A549 (cell line): ENCODE measurements around the gene MAGEA2. TPM values are rescaled to one million over a fixed set of nuclear protein-coding genes. Genes with fewer than 3 reads are reported as not detected.
A peak's percentile ranks its signal among the peaks of the same experiment; 100 is the strongest.
"Not testable (repeated sequence)": the region's sequence is repeated elsewhere in the genome, so short reads cannot be mapped to it uniquely, and the experiment has no call there.

Source experiments
- ATAC-seq, 2 experiments: fragments of 200-7000 bp in 1 of 2; fragments of >200 bp in 1 of 2; cut with Nextera tagmentation in 1 of 2; cut with Tn5 transposase in 1 of 2; 3 replicates each; pipeline versions ENCODE4 v1.8.0 to v1.9.1; 2018 to 2020; ENCODE audit warnings: mild to moderate bottlenecking in 1 of 2, moderate library complexity in 1 of 2
- CTCF ChIA-PET: fragments of 300-600 bp; sonication (Branson Sonifier 250); formaldehyde crosslinking; extraction: SDS; loops from one replicate; lab custom pipeline; 2021; ENCODE audit warnings: antibody characterized with exemption, inconsistent platforms; lab: Yijun Ruan, JAX
- POLR2A ChIA-PET: fragments of 350-600 bp; formaldehyde crosslinking; extraction: SDS; loops from one replicate; lab custom pipeline; 2021; ENCODE audit warnings: antibody characterized with exemption, inconsistent platforms; lab: Yijun Ruan, JAX
- DNase-seq, 2 experiments: peaks; one replicate each; pipeline versions ENCODE4 v3.0.0 to v3.0.0-alpha.2; 2011 to 2016; ENCODE audit warnings: low read depth in 1 of 2, low spot score in 1 of 2
- FAIRE-seq: peaks from 2 replicates; lab custom pipeline; 2011; peaks lifted over from hg19 to GRCh38; lab: Jason Lieb, UNC
- H3K27ac ChIP-seq, 2 experiments: fragments of >200 bp; sonication (Bioruptor Twin); formaldehyde crosslinking; 3 replicates each; pipeline ENCODE4 v1.5.1; 2016 to 2017
- H3K4me1 ChIP-seq: fragments of >200 bp; sonication (Bioruptor Twin); formaldehyde crosslinking; 3 replicates; pipeline ENCODE4 v1.6.1; 2016
- H3K4me2 ChIP-seq: fragments of >200 bp; sonication (Bioruptor Twin); formaldehyde crosslinking; 3 replicates; pipeline ENCODE4 v1.6.1; 2016
- H3K4me3 ChIP-seq: fragments of >200 bp; sonication (Bioruptor Twin); formaldehyde crosslinking; 3 replicates; pipeline ENCODE4 v1.5.1; 2016
- H3K9me3 ChIP-seq: fragments of >200 bp; sonication (Bioruptor Twin); formaldehyde crosslinking; 3 replicates; pipeline ENCODE4 v1.6.1; 2016
- EHMT2 ChIP-seq: fragments of 200-600 bp; sonication (generic); IDR thresholded peaks from 2 replicates; pipeline ENCODE4 v1.6.1; 2016; ENCODE audit warnings: antibody characterized with exemption, low read depth, mild to moderate bottlenecking, moderate library complexity
- EP300 ChIP-seq, 2 experiments: fragments of >200 bp; sonication (Bioruptor Twin); formaldehyde crosslinking; IDR thresholded peaks; 2 replicates in 1 of 2; 3 replicates in 1 of 2; pipeline ENCODE4 v1.6.1; 2016 to 2017
- FOSB ChIP-seq: fragments of 250-450 bp; sonication (Bioruptor Pico); IDR thresholded peaks from 2 replicates; pipeline ENCODE4 v1.5.0; 2020; ENCODE audit warnings: mild to moderate bottlenecking, moderate library complexity
- KDM5A ChIP-seq: fragments of 200-600 bp; sonication (generic); IDR thresholded peaks from 2 replicates; pipeline ENCODE4 v1.6.1; 2016; ENCODE audit warnings: antibody characterized with exemption, mild to moderate bottlenecking
- NR3C1 ChIP-seq: fragments of >200 bp; sonication (Bioruptor Twin); formaldehyde crosslinking; IDR thresholded peaks from 3 replicates; pipeline ENCODE4 v1.6.1; 2017
- POLR2AphosphoS2 ChIP-seq: conservative IDR thresholded peaks from 2 replicates; pipeline ENCODE4 v1.6.1; 2012; ENCODE audit warnings: low read length, improper control_type of control experiment, inconsistent platforms
- ZC3H11A ChIP-seq: fragments of 450-650 bp; IDR thresholded peaks from 2 replicates; pipeline ENCODE4 v1.6.1; 2014; ENCODE audit warnings: antibody characterized with exemption, mild to moderate bottlenecking
- WGBS: methylation state at CpG from one replicate; pipeline ENCODE4 v1.1.6; 2017; ENCODE audit errors: missing lambda C conversion rate; 5-methylcytosine and 5-hydroxymethylcytosine counted together
- polyA minus RNA-seq: library from RNA; depleted of rRNA, polyadenylated mRNA; stranded (reverse); fragments of >200 nt; gene quantifications from 2 replicates; pipeline ENCODE4 v1.2.3, GENCODE V29; 2011; rRNA and poly(A)+ RNA removed
- polyA plus RNA-seq, 4 experiments: library from polyadenylated mRNA; depleted of rRNA in 3 of 4; stranded (reverse); fragments of >200 nt; fragmentation: RNase III in 1 of 4; extraction: RNeasy Plus Mini Kit Qiagen cat#74134 plus additional on column Dnase treatment in 1 of 4; gene quantifications; 2 replicates in 3 of 4; 3 replicates in 1 of 4; pipeline ENCODE4 v1.2.3, GENCODE V29; 2011 to 2017

MAGEA2 gene
- polyA plus RNA-seq (2011; rRNA removed) (0.09 and 0.34 TPM in 2 replicates), polyA plus RNA-seq (2017; fragmentation: RNase III; extraction: RNeasy Plus Mini Kit Qiagen cat#74134 plus additional on column Dnase treatment) (0.04 to 0.05 TPM in 2 of 3 replicates, not detected in the other), polyA minus RNA-seq (not detected in 2 replicates)
- 0.08 and 0.25 TPM in 2 replicates for polyA plus RNA-seq (2012; cell fraction: cytosol; rRNA removed)
- 0.22 TPM in 1 of 2 replicates, not detected in the other for polyA plus RNA-seq (2012; cell fraction: nucleus; rRNA removed)

DNA sequence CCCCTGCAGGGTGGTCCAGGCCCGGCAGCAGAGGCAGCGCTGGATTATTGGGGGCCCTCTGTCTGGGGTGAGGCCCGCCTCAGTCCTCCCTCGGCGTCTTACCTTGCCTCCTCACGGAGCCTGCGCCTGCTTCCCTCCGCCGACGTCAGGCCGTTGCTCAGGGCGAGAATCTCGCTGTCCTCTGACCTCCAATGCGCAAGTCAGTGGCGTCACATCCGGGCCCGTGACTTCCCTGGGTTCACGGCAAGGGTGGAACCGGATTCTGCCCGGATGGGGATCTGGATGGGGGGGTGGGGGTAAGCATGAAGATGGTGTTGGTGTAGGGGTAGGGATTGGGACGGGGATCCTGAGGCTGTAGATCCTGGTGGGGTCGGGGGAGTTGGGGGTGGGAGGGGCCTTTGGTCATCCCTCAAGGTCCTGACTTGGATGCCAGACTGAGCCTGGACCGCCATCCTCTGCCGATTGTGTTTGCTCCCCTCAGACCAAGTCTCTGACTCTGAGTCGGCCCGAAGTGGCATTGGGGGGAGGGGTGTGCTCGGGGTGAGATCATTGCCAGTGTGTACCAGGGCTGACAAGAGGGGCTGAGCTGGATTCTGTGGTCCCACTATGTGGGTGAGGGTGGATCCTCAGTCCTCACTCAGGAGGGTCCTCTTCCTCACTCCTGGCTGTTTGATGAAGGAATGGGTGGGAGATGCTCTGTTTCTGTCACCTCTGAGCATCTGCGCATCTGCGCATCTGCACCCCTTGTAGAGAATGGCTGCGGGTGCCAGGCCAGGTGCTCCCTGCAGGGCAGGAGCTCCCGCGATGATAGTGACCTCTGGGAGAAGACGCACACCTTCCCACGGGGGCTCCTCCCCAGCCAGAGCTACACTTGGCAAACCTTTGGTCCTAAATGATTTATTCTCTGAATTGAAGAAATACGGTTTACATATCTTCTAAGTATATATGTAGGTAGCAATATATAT lies at the start of gene MAGEA2:
TSS of gene MAGEA2 (minus strand) at position 157 of the 965 bp plus-strand sequence. CDS start 2,479 bp downstream, outside the sequence.
- not testable (repeated sequence) for FAIRE-seq

GRCh38 chrX:152798945-152799344 lies 45.3 kb upstream of the MAGEA2 start:
- no peaks in the 10 kb centered on the region for H3K4me1 ChIP-seq
- H3K4me2 ChIP-seq: no peak overlapping the region
- ATAC-seq (no peak), DNase-seq (no peak), FAIRE-seq (no peak)
- no peaks in the 10 kb centered on the region for H3K9me3 ChIP-seq
- POLR2A ChIA-PET: no interaction called here
- H3K27ac ChIP-seq: no peak overlapping the region
- TF ChIP-seq EHMT2: no peak
- TF ChIP-seq FOSB (CRISPR knock-in tag): no peak
- TF ChIP-seq ZC3H11A: no peak
- TF ChIP-seq POLR2AphosphoS2: no peak
- no peak for TF ChIP-seq EP300 (IDR thresholded peaks at IDR 0.05)
- TF ChIP-seq KDM5A: no peak
- no peak for TF ChIP-seq NR3C1
- TF ChIP-seq, all 56 proteins: peak for 0
- CTCF ChIA-PET: interaction anchor here (0.7 kb wide), 1 partner anchor 32 kb away, joined by 3 read pairs; the partner anchor contains the start of genes CETN2 and NSDHL
- no peak overlapping the region for H3K4me3 ChIP-seq
- WGBS: 0% methylated on average over 1 of the region's 1 CpG

More for the DNA sequence above, at the start of gene MAGEA2:
- H3K27ac ChIP-seq, H3K9me3 ChIP-seq, CTCF ChIA-PET, H3K4me1 ChIP-seq, DNase-seq, H3K4me3 ChIP-seq, POLR2A ChIA-PET, H3K4me2 ChIP-seq, ATAC-seq: not testable (repeated sequence)
- WGBS: no CpG with 5 or more reads among the region's 35 CpGs

- H3K9me3 ChIP-seq, H3K4me3 ChIP-seq, H3K27ac ChIP-seq, POLR2A ChIA-PET, DNase-seq, CTCF ChIA-PET, H3K4me2 ChIP-seq, H3K4me1 ChIP-seq: not testable (repeated sequence)
- ATAC-seq (peak; percentile 59 to 91; a peak in 4 of 6 replicates), FAIRE-seq (peak; percentile 87)
- WGBS: no CpG with 5 or more reads among the region's 3 CpGs
Observed at GRCh38 chrX:152787062-152787461, 33.4 kb upstream of the MAGEA2 start.

DNA sequence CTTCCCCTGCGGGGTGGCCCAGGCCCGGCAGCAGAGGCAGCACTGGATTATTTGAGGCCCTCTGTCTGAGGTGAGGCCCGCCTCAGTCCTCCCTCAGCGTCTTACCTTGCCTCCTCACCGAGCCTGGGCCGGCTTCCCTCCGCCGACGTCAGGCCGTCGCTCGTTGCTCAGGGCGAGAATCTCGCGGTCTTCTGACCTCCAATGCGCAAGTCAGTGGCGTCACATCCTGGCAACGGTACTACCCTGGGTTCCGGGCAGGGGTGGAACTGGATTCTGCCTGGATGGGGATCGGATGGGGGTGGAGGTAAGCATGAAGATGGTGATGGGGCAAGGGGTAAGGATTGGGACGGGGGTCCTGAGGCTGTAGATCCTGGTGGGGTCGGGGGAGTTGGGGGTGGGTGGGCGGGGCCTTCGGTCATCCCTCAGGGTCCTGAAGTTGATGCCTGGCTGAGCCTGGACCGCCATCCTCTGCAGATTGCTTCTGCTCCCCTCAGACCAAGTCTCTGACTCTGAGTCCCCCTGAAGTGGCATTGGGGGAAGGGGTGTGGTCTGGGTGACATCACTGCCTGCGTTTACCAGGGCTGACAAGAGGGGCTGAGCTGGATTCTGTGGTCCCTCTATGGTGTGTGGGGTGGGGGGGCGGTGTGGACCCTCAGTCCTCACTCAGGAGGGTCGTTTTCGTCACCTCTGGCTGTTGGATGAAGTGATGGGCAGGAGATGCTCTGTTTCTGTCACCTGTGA lies 16.1 kb upstream of the MAGEA2 start, which contains the start of gene MAGEA6:
TSS of gene MAGEA6 (minus strand) at position 141 of the 741 bp plus-strand sequence. CDS start 2,039 bp downstream, outside the sequence.
- ATAC-seq, CTCF ChIA-PET, H3K4me2 ChIP-seq, H3K4me3 ChIP-seq, H3K27ac ChIP-seq, H3K4me1 ChIP-seq, DNase-seq, H3K9me3 ChIP-seq, POLR2A ChIA-PET: not testable (repeated sequence)
- FAIRE-seq: peak; percentile 36
- no CpG with 5 or more reads among the region's 29 CpGs for WGBS

GRCh38 chrX:152766562-152766961 lies 12.9 kb upstream of the MAGEA2 start:
- FAIRE-seq, POLR2A ChIA-PET, DNase-seq, H3K4me3 ChIP-seq, ATAC-seq, H3K9me3 ChIP-seq, CTCF ChIA-PET, H3K4me2 ChIP-seq, H3K27ac ChIP-seq, H3K4me1 ChIP-seq: not testable (repeated sequence)
- WGBS: 46% methylated on average over 9 of the region's 9 CpGs

DNA sequence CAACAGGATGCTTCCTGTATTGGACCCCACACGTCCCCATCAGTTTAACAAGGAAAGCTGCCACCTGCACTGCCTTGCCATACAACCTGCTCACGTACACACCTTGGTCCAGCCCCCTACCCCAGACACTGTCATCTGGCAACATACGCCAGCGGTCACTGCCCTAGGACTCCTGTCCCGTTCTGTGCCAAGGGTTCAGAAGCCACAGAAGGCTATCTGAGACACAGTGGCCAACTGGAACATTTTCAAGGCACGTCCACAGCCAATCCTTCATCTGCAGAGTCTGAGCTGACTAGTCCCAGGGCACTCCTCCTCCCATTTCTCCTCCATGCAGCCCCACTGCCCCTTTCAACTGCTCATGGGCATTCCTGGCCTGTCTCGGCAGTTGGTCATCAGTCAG lies 7.9 kb upstream of the MAGEA2 start:
- H3K4me2 ChIP-seq, H3K27ac ChIP-seq, FAIRE-seq, ATAC-seq, H3K4me3 ChIP-seq, CTCF ChIA-PET, POLR2A ChIA-PET, DNase-seq, H3K9me3 ChIP-seq, H3K4me1 ChIP-seq: not testable (repeated sequence)
- no CpG with 5 or more reads among the region's 7 CpGs for WGBS

DNA sequence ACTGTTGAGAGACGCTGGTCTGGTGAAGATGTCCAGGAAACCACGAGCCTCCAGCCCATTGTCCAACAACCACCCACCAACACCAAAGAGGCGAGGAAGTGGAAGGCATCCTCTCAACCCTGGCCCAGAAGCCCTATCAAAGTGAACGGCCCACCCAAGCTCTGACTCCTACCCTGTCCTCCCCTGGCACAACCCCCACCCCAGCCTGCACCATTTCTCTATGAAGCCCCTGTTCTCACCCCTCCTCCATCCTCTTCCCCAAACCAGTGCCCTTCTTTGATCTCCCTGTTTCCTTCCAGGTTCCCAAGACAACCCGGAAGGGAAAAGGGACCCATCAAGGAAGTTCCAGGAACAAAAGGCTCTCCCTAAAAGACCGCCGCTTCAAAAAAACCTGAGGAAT lies 5.9 kb upstream of the MAGEA2 start:
- ATAC-seq, H3K4me3 ChIP-seq, DNase-seq, CTCF ChIA-PET, FAIRE-seq, H3K27ac ChIP-seq, H3K4me1 ChIP-seq, POLR2A ChIA-PET, H3K4me2 ChIP-seq, H3K9me3 ChIP-seq: not testable (repeated sequence)
- 29% methylated on average over 4 of the region's 7 CpGs for WGBS

GRCh38 chrX:152758918-152759317 lies 5.3 kb upstream of the MAGEA2 start, which contains the start of gene CSAG3:
Gene CSAG3 (plus strand): TSS chrX:152759218.
- POLR2A ChIA-PET: not testable (repeated sequence)

GRCh38 chrX:152754871-152755270 lies 1.2 kb upstream of the MAGEA2 start:
- FAIRE-seq, H3K4me1 ChIP-seq, POLR2A ChIA-PET, H3K4me2 ChIP-seq, DNase-seq, ATAC-seq, H3K9me3 ChIP-seq, CTCF ChIA-PET, H3K4me3 ChIP-seq, H3K27ac ChIP-seq: not testable (repeated sequence)
- WGBS: no CpG with 5 or more reads among the region's 5 CpGs

More at GRCh38 chrX:152758918-152759317, 5.3 kb upstream of the MAGEA2 start, which contains the start of gene CSAG3:
- no CpG with 5 or more reads among the region's 2 CpGs for WGBS
- FAIRE-seq, CTCF ChIA-PET, ATAC-seq, DNase-seq, H3K9me3 ChIP-seq, H3K4me3 ChIP-seq, H3K4me1 ChIP-seq, H3K4me2 ChIP-seq, H3K27ac ChIP-seq: not testable (repeated sequence)
